HG02571 (cell line): ENCODE data around the gene IL19.

ENCODE experiments used
- ATAC-seq: cut with Tn5 transposase; IDR thresholded peaks from one replicate; pipeline ENCODE4 v1.9.1; 2021; ENCODE audit warnings: mild to moderate bottlenecking, moderate library complexity; ENCODE audit not compliant: unreplicated experiment

Gene IL19

DNA sequence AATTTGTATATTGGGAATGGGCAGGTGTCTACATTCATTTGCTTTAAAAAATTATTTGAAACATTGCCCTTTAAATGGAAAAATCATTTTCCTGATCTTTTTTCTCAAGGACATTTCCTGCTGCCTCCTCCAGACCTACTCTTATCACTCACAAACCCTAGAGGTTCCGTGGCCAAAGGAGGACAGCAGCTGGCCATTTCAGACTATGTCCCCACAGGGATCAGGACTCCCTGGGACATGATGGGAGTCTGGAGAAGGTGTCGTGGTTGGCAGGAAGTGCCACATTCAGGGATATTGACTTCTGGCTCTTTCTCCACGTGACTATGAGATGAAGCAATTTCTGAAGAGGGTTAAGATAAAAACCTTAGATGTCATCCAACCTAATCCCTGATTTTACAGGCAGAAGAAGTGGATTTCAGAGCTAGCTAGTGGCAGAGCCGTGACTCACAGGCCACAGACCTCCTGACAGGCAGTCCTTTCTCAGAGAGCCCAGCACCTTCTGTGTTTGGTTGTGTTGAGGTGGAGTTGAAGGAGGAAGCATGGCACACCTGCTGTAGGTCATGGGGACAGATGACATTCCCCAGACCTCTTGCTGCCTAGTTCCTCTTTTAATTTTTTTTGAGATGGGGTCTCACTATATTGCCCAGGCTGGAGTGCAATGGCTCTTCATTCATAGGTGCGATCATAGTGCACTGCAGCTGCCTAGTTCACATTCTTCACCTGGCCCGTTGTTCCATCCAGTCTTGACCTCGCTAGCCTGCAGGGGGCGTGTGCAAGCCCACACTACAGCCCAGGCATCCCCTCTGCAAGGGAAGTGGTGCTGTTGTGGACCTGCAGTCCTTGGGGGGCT is 27.2 kb downstream of the IL19 start:
- no peak for ATAC-seq

DNA sequence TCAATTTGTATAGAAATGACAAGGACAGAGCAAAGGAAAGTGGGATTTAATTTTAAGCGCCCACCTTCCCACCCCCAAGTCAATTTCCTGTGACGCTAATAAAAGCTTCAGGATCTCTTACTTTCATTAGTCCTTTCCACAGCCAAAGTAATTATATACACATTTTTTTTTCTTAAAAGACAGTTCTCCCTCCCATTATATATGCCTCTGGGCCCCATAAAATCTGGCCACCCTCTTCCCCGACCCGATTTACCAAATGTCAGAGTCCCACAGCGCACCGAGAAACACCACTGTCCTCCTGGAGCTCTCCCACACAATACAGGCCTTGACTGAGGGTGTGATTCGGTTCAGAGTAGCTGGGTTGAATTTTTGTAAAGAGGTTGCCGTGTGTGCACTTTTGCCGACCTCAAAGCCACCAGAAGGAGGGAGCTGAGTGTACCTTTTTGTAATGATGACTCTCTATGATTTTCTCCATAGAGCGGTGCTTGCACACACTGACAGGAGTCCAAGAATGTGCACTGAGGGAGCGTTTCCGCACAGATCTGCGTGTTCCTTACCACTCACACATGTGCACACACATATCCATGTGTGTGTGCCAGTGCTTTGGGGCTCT is 27.9 kb downstream of the IL19 start:
- ATAC-seq = no peak

DNA sequence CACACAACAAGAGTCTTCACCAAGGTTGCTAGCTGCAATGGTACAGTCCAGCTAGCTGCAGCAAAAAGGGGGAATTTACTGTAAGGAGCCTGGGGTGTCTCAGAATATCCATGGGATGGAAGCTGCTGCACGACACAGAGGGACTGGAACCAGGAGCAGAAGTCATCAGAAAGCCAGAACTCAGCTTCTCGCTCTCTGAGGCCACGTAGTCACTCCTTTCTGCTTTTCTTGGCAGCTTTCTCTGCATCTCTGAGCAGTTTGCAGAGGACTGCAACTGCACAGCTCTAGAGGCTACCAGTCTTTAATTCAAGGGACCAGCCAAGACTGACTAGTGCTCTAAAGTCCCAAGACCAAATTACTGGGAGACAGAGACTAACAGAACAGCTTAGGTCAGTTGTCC is 28.7 kb downstream of the IL19 start:
- ATAC-seq = no peak

DNA sequence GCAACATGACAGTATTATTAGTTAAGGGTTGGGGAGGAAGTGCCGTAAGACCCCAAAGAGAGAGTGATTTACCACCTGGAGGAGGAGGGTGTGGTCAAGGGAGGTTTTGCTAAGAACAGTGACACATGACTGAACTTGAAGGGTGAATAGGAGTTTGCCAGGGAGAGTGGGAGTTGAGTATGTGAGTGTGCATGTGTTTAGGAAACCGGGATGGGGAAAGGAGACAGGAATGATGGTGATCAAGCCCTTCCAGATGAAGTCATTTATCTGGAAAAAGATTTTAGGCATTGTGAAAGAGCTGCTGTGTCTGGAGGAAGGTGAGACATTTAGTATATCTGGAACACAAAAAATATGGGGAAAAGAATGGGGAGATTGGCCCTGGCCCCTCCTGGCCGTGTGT is 29.8 kb downstream of the IL19 start:
- ATAC-seq = no peak

DNA sequence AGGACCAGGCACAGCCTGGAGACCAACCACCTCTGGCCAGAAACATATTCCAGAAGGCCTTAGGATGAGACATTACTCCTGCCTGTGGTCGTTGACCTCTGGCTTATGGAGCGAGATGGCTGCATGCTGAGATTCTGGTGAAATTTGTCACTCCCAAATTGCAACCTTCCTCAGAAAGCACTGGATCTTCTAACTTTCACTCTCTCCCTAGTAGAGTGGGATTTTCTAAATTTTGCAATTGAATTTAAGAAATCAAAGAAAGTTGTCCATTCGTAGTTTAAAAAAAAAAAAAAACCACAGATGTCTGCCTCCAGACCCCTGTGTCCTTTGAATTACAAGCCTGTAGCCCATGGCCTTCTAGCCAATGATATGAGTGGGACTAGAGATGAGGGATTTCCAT is 30.3 kb downstream of the IL19 start:
- ATAC-seq = no peak

DNA sequence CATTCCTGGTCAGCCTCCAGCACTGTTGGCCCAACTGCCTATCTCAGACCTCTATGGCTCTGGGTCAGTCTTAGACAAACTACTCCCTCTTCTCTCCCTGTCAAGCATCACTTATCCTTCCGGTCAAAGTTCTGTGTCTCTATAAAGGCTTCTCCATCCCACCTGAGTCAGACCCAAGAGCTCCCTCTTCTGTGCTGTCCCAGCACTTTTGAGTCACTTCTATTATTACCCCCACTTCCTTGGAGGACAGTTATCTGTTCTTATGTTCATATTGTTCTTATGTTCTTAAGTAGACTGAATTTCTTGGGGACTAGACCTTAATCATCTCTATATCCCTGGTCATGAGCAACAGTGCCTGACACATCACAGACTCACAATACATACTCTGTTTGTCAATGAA is 30.9 kb downstream of the IL19 start:
- ATAC-seq = no peak

DNA sequence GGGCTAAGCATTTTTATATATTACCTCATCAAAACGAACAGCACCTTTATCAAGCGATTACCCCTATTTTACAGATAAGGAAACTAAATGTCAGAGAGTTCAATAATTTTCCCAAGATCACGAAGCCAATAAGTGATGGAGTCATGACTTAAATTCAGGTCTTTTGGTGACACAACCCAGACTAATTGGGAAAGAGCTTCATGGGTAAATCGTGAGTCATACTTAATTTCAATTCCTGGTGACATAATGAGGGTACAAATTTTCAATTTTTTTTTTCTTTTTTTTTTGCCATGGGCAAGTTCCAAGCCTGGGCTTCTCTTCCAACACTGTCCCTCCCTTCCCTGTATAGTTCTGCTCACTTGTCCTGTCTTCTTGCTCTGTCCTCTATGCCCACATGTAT is 31.8 kb downstream of the IL19 start:
- ATAC-seq = no peak

DNA sequence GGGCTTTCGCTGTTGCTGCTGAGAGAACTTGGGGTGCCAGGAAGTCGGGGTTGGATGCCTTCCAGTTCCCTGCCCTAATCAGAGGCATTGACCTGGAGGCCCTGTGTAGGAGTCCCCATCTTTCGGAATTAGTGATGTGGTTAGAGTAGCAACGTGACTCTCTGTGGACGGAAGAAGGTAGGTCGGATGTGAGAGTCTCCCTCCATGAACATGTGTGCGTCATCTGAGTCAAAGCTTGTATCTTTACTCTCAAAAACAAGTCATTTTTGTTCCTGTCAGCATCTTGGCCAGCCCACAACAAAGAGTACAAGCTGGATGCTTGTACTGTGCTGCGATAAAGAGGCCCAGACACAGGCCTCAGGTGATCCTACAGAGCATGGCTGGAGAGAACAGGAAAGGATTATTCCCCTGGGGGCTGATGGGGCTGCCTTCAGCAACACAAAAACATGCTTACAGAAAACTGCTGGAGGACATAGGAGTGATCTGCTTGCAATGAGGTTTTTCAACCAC is 32.7 kb downstream of the IL19 start:
- peak; percentile 96 for ATAC-seq

DNA sequence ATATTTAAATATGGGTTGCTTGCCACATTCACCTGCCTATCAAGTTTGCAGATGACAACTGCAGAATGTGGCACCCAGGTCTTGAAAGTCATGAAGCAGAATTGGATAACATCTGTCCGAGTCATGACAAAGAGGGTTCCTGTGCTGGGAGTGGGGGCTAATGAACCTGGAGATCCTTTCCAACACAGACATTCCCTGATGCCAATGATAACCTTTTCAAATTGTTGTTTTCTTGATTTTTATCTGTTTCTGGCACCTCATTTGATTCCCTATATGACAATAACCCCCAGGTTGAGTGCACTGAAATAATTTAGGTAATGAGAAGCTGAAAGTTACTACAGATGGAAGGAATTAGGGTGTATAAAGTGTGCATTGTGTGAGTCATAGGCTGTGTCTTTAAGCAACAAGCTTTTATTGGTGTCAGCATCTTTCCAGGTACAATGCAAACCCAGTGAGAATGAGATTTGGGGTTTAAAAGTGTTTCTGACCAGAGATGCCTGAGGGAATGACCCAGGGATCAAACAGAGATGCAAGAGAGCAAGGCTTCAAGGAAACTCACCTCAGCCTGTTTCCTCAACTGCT is 33.7 kb downstream of the IL19 start:
- no peak for ATAC-seq

DNA sequence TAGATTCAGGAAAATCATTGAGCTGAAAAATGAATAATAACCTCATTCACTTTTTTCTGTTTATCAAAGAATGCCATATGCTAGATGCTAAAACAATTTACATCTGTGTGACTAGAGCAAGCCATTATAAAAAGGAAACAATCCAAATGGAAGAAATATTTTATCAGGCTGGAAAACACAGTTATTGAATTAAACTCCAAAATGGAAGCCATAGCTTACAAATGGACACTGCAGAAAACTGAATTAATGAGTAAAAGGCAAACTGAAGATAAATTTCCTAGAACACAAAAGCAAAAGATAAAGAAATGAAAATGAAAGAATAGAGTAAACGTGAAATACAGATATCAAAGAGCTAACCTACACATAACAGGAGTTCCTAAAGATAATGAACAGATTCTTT is 34.8 kb downstream of the IL19 start:
- no peak for ATAC-seq

DNA sequence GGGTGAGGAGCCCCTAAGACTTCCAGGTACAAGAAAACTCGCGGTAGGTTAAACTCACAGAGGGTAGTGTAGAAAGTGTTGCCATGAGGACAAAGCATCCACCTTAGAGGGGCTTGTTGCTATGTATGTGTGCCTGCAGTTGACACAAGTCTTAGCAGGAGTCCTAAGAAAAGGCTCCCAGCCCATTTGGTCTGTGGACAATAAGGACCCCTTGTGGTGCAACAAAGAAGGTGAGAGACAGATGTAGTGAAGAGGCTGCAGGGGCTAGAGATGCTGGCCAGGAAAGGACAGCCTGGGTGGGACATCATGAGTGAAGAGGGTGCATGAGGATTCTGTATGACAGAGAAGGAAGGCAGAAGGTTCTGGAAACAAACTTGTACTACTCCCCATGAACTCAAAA is 38.0 kb downstream of the IL19 start:
- ATAC-seq = peak; percentile 61

DNA sequence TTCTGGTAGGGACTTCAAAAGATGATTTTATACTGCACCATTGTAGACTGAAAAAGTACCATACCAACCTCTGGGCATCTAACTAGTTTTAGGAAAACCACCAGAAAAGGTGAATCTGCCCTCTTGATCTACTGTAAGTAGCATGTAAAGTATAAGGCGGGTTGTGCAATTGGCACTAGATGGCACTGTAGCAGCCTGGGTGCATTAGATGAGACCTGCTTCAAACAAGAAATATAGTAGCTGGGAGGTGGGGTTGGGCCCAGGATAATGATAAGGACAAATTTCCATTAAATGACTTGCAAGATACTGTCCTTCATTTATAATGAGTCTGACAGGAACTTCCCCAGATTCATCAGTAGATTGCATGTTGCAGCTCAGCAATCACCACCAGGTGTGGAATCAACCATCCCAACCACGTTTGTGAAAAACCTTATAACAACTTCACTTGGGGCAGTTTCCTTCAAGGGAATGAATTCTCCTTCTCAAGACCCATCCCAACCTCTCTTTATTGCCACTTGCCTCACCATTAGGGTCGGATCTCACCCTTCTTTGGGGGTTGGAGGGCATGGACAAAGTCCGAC is 39.0 kb downstream of the IL19 start:
- ATAC-seq = no peak

DNA sequence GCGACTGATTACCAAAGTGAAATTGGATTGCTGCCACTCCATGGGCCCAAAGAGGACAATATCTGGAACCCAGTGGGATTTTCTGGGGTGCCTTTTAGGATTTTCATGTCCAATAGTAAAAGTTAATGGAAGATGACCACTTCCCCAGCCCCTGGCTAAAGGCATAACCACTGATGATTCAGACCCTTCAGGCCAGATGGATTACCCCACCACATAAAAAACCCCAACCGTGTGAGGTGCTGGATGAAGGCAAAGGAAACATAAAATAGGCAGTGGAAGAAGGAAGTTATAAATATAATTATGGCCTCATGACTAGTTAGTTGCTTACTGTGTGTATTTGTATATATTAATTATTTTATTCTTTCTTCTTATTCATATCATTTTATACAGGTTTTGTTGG is 41.9 kb downstream of the IL19 start:
- no peak for ATAC-seq

DNA sequence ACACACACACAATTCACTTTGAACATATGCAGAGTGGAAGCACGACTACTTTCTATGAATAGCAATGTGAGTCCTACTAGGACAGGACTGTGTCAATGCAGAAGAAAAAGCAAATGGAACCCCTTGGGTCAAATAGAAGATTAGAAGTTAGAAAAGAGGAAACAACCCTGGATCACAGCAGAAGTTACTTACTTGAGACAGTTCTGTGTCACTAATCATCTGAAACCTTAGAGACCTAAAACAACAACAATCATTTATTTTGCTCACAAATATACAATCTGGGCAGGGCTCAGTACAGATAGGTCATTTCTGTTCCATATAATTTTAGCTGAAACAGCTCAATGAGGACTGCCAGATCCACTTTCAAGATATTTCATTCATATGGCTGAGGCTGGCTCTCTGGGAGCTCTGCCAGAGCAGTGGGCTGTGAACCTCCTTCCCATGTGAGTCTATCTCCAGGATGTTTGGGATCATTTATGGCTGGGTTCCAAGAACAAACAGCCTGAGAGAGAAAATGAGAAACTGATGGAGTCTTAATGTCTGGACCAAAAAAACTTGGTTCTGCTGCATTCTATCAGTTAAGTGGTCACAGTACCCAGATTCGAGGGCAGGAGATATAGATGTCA is 44.3 kb downstream of the IL19 start:
- no peak for ATAC-seq

DNA sequence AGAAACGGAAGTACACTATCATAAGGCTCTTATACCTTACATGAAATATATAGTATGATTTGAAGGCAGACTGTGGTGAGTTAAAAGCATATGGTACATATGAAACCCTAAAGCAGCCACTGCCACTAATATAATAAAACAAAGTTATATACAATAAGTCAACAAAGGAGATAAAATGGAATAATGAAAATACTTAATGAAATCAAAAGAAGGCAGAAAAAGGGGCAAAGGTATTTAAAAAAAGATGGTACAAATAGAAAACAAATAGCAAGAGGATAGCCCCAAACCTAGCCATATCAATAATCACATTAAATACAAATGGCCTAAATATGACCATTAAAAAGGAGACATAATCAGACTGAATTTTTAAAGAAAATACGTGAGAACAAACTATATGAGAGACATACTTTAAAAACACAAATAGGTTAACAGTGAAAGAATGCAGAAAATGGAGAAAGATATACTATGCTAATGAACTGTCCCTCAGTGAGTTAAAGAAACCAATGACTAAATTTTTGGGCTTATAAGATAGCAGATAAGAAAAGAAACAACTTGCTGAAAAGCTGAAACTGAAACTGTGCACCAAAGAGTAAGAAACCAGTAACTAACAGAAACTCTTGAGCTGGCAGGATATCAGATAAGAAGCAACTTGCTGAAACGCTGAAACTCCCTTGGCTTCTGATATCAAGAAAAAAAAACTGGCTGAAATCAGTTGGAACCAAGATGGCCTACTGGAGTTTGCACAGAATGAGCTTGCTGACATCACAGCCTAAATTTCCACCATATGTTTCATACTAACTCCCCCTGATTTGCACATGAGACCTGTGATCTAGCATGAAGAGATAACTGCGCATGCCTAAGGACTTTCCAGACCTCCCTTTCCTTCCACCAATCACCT is 46.1 kb downstream of the IL19 start:
- ATAC-seq = no peak

DNA sequence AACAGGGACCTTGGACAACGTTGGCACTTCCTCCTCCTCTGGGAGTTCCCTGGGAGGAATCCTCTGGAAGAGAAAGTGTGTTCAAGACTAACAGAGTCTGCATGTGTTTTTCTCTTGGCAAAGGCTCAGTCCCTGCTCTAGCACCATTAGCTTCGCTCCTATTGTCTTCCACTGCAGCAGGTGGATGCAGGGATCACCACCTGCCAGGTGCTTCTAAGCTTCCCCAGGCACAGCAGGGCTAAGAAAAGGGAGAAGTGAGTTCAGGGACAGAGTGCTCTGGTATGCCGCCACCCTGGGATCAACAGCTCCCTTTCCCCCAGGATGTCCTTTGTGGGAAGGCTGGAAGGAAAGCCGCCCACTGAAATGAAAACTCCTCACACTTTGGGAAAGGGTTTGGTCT is 50.9 kb downstream of the IL19 start:
- ATAC-seq = no peak

DNA sequence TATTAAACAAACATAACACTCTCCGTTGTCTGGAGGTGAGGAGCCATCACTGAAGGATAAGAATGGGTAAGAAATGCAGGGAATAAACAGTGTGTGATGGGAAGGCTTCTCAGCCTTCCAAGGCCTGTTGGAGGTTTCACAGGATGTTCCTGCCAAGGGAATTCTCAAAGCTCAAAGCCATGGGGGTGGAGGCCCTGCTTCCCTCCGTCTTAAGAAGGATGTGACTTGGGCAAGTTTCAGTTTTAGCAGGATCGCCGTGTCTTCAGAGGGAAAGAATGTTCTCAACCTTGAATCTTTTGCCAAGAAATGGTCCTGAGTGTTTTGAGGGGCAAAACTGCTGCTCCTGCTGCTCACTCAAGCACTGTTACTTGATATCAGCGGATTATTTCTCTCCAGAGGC is 53.2 kb downstream of the IL19 start:
- ATAC-seq = no peak

DNA sequence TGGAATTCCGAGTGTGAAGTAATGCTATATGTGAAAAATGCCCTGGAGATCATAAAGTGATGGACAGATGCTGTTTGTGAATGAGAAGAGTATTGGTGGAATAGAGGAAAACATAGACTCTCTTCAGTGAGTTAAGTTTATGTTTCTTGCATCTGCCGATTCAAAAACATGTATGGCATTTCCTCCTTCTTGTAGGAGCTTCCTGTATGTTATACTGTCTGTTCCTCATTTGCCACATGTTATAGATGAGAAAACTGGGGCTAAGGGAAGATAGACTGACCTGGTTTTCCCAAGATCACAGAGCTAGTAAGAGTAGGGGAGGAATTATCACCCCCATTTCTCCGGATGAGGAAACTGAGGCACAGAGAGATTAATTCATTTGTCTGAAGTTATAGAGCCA is 53.8 kb downstream of the IL19 start:
- no peak for ATAC-seq

DNA sequence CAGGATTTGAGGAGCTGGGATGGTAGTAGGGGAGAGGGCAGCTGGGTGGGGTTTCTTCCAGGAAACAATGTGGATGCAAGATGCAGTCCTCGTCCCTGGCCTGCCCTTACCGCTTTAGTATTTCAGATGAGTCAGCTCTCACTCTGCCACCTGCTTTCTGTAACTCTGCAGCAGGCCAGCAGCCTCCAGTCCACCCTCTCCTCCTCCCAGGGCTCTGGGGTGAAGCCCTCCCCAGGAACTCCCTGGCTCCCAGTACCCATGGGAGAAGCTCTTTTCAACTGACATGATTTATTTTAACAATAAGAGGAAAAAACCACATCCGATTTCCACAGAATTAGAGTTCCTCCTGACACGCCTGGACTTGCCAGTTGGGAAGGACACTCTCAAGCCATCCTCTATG is 55.8 kb downstream of the IL19 start:
- no peak for ATAC-seq

DNA sequence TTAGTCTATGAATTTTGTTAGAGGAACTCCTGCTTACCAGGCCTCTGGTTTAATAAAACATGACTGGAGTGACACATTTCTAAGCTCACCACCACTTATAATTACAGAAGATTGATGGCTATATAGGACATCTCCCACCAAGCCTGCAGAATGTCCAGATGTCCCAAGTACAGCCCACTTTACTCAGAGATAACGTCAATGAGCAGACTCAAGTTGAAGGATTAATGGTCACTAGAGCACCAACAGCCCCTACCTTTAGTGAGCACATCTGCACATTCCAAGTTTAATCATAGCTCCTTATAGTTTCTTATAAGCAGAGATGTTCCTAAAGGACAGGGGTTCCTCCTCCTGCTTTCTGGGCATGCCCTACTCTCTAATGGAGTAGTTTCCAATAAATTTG is 57.5 kb downstream of the IL19 start:
- no peak for ATAC-seq
